Stomach (tissue), 9 donors: ENCODE data around the gene GAL3ST3. TPM values are rescaled to one million over a fixed set of nuclear protein-coding genes. Genes with fewer than 3 reads are reported as not detected.

Source experiments
- DNase-seq, 2 donors: peaks; one replicate each; pipeline versions ENCODE4 v3.0.0 to v3.0.0-alpha.2; 2013 to 2019
- H3K27ac ChIP-seq, 5 donors: fragments of 200-600 bp in 4 of 5; sonication (generic) in 4 of 5; one replicate each; pipeline ENCODE4 v1.5.1; 2013 to 2019; ENCODE audit warnings: mild to moderate bottlenecking in 1 of 5, moderate library complexity in 1 of 5
- H3K27me3 ChIP-seq, 3 donors: fragments of 200-600 bp; sonication (generic); one replicate each; pipeline ENCODE4 v1.5.1; 2017 to 2019; ENCODE audit warnings: mixed run types in 1 of 3
- H3K36me3 ChIP-seq, 4 donors: fragments of 200-600 bp; sonication (generic); 1 replicate in 3 of 4; 2 replicates in 1 of 4; pipeline ENCODE4 v1.5.1; 2016 to 2019
- H3K4me1 ChIP-seq, 4 donors: fragments of 200-600 bp; sonication (generic); one replicate each; pipeline ENCODE4 v1.5.1; 2016 to 2019
- H3K4me3 ChIP-seq, 4 donors: fragments of 200-600 bp; sonication (generic) in 3 of 4; one replicate each; pipeline ENCODE4 v1.5.1; 2016 to 2019; ENCODE audit warnings: mild to moderate bottlenecking in 1 of 4
- H3K9me3 ChIP-seq, 4 donors: fragments of 200-600 bp; sonication (generic); one replicate each; pipeline ENCODE4 v1.5.1; 2016 to 2019
- CTCF ChIP-seq, 7 experiments: fragments of 450-650 bp in 4 of 7; fragments of 200-600 bp in 3 of 7; sonication (generic) in 3 of 7; IDR thresholded peaks; one replicate each; pipeline ENCODE4 v1.5.1; 2016 to 2019; ENCODE audit warnings: antibody characterized with exemption in 7 of 7, control low read depth in 2 of 7, mild to moderate bottlenecking in 1 of 7
- EP300 ChIP-seq: sonication (generic); formaldehyde crosslinking; IDR thresholded peaks from one replicate; pipeline ENCODE4 v1.6.1; 2017; ENCODE audit warnings: antibody characterized with exemption
- POLR2A ChIP-seq, 4 donors: fragments of 450-650 bp; IDR thresholded peaks; one replicate each; pipeline ENCODE4 v1.6.1; 2016; ENCODE audit warnings: antibody characterized with exemption in 4 of 4, control low read depth in 2 of 4, mild to moderate bottlenecking in 1 of 4, moderate library complexity in 1 of 4
- POLR2AphosphoS5 ChIP-seq, 3 donors: sonication (generic); formaldehyde crosslinking; IDR thresholded peaks; one replicate each; pipeline ENCODE4 v1.6.1; 2016; ENCODE audit warnings: antibody characterized with exemption in 3 of 3
- WGBS, 5 donors: extraction: QIAGEN DNeasy Blood & Tissue Kit in 3 of 5; methylation state at CpG; one replicate each; pipeline versions ENCODE4 v1.1.5 to v1.1.7; 2013 to 2018; 5-methylcytosine and 5-hydroxymethylcytosine counted together
- intact Hi-C: fragments of 100-400 bp; cut with DNase I; formaldehyde crosslinking; loops from one replicate; pipeline ENCODE4 v1.15.1; 2023; ENCODE audit warnings: low total_unique reads
- polyA plus RNA-seq, 3 donors: library from polyadenylated mRNA; stranded (reverse); fragments of 200-250 nt; gene quantifications; one replicate each; pipeline ENCODE4 v1.2.3, GENCODE V29; 2013
- total RNA-seq, 5 donors: library from RNA; depleted of rRNA; stranded (reverse); fragments of >200 nt; gene quantifications; one replicate each; pipeline versions ENCODE4 v1.1.0 to v1.2.3, GENCODE V29; 2014 to 2016
- donor health status: healthy with polysubstance abuse.
- donor health status: Bipolar disorder and iron deficiency.
- donor health status: healthy.

The GAL3ST3 gene
- total and polyA plus RNA-seq, 8 donors, result not detected

- no peak for TF ChIP-seq EP300
- no peak for TF ChIP-seq POLR2AphosphoS5 (IDR thresholded peaks at IDR 0.05)
- no peak for TF ChIP-seq POLR2A (IDR thresholded peaks at IDR 0.05)
- TF ChIP-seq CTCF (IDR thresholded peaks at IDR 0.05), result no peak
- peaks cover 5 to 24% (median 15%) of the 10 kb centered on the region in 4 donors for H3K4me1 ChIP-seq
- DNase-seq, result no peak
- intact Hi-C loops, result no loop called here
- 46 to 60% (median 55%) methylated on average over 10 of the region's 10 CpGs for WGBS, 5 donors
- no peaks in the 10 kb centered on the region for H3K9me3 ChIP-seq
- no peak overlapping the region for H3K4me3 ChIP-seq
- no peak overlapping the region for H3K27ac ChIP-seq
- H3K27me3 ChIP-seq, result peaks cover 0 to 36% (median 24%) of the 10 kb centered on the region in 3 donors
- peaks cover 11 to 24% (median 19%) of the 10 kb centered on the region in 4 donors for H3K36me3 ChIP-seq
These were observed 40.4 kb downstream of the GAL3ST3 start for GRCh38 chr11:66008468-66009101.

GRCh38 chr11:66008095-66008467 is 40.9 kb downstream of the GAL3ST3 start:
- peaks cover 11 to 26% (median 20%) of the 10 kb centered on the region in 4 donors for H3K36me3 ChIP-seq
- no peaks in the 10 kb centered on the region for H3K9me3 ChIP-seq
- 61 to 96% (median 89%) methylated on average over 2 of the region's 2 CpGs for WGBS, 5 donors
- H3K4me3 ChIP-seq, result no peak overlapping the region
- H3K27ac ChIP-seq, result no peak overlapping the region
- TF ChIP-seq CTCF (IDR thresholded peaks at IDR 0.05), result no peak
- no peak for TF ChIP-seq POLR2AphosphoS5 (IDR thresholded peaks at IDR 0.05)
- no peak for TF ChIP-seq EP300
- TF ChIP-seq POLR2A (IDR thresholded peaks at IDR 0.05), result no peak
- H3K4me1 ChIP-seq, result peaks cover 10 to 29% (median 20%) of the 10 kb centered on the region in 4 donors
- H3K27me3 ChIP-seq, result peaks cover 0 to 31% (median 21%) of the 10 kb centered on the region in 3 donors
- DNase-seq, result no peak
- intact Hi-C loops, result no loop called here

GRCh38 chr11:66007201-66007634 is 41.7 kb downstream of the GAL3ST3 start:
- peaks cover 11 to 26% (median 20%) of the 10 kb centered on the region in 4 donors for H3K36me3 ChIP-seq
- intact Hi-C loops, result no loop called here
- 35 to 43% (median 40%) methylated on average over 5 of the region's 5 CpGs; no CpG with 5 or more reads in 1 of the 5 donors for WGBS, 5 donors
- no peak for TF ChIP-seq POLR2AphosphoS5 (IDR thresholded peaks at IDR 0.05)
- TF ChIP-seq POLR2A (IDR thresholded peaks at IDR 0.05), result no peak
- TF ChIP-seq CTCF (IDR thresholded peaks at IDR 0.05), result no peak
- no peak for TF ChIP-seq EP300
- DNase-seq, result no peak
- no peak overlapping the region for H3K4me3 ChIP-seq
- no peaks in the 10 kb centered on the region for H3K9me3 ChIP-seq
- H3K4me1 ChIP-seq, result peaks cover 15 to 25% (median 21%) of the 10 kb centered on the region in 4 donors
- H3K27me3 ChIP-seq, result peaks cover 0 to 23% (median 13%) of the 10 kb centered on the region in 3 donors
- H3K27ac ChIP-seq, result no peak overlapping the region

GRCh38 chr11:66006891-66007176 is 42.1 kb downstream of the GAL3ST3 start:
- Histone ChIP-seq H3K4me3 (no peak overlapping the region), H3K4me1 (peaks cover 14 to 22% (median 18%) of the 10 kb centered on the region in 4 donors), H3K36me3 (peaks cover 11 to 26% (median 20%) of the 10 kb centered on the region in 4 donors), H3K27ac (no peak overlapping the region), H3K9me3 (no peaks in the 10 kb centered on the region), H3K27me3 (peaks cover 0 to 19% (median 9%) of the 10 kb centered on the region in 3 donors)
- DNase-seq, result no peak
- intact Hi-C loops, result no loop called here
- TF ChIP-seq EP300, result no peak
- WGBS, 5 donors, result 52 to 88% (median 64%) methylated on average over 4 of the region's 4 CpGs
